ENCODE measurements around the gene GASK1A. TPM values are rescaled to one million over a fixed set of nuclear protein-coding genes. Genes with fewer than 3 reads are reported as not detected.

The GASK1A gene
- polyA plus RNA-seq, 4 donors, result 0.27 to 3.3 (median 1.4) TPM

DNA sequence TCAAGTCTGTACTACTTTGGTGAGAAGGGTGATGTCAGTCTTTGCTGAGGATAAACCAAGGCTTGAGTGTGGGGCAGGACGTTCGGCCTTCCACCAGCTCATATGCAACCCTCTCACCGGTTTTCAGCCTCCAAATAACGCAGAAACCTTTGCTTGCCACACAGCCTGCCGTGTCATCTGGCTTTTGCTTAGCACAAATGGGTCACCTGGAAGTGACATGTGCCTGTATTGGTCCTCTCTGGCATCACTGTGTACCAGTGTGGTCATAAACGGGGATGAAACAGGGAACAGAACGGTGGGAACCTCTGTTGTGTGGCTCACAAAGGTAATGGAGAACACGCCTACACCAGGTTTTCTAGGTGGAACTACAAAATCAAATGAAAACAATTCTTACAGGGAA is 119.7 kb downstream of the GASK1A start:
- no peak for DNase-seq
- Histone ChIP-seq H3K27ac (ENCODE audit: low read depth in 1 of 3, low read length in 2 of 3) (no peak overlapping the region), H3K36me3 (ENCODE audit: control insufficient read depth in 3 of 3, insufficient read depth in 2 of 3, low read depth in 1 of 3, low read length in 3 of 3) (peaks cover 0 to 8% (median 0%) of the 10 kb centered on the region in 3 donors), H3K4me3 (ENCODE audit: low read depth in 1 of 3, low read length in 3 of 3) (no peak overlapping the region), H3K27me3 (ENCODE audit: control insufficient read depth in 3 of 3, insufficient read depth in 3 of 3, low read length in 3 of 3) (no peaks in the 10 kb centered on the region), H3K4me1 (ENCODE audit: control insufficient read depth in 3 of 3, insufficient read depth in 2 of 3, low read depth in 1 of 3, low read length in 2 of 3) (no peaks in the 10 kb centered on the region), H3K9me3 (ENCODE audit: control insufficient read depth in 2 of 2, insufficient read depth in 1 of 2, low read depth in 1 of 2, low read length in 1 of 2) (no peaks in the 10 kb centered on the region)
- no peak for FAIRE-seq
- 91 to 95% (median 95%) methylated on average over 8 of the region's 8 CpGs for WGBS, 3 donors

DNA sequence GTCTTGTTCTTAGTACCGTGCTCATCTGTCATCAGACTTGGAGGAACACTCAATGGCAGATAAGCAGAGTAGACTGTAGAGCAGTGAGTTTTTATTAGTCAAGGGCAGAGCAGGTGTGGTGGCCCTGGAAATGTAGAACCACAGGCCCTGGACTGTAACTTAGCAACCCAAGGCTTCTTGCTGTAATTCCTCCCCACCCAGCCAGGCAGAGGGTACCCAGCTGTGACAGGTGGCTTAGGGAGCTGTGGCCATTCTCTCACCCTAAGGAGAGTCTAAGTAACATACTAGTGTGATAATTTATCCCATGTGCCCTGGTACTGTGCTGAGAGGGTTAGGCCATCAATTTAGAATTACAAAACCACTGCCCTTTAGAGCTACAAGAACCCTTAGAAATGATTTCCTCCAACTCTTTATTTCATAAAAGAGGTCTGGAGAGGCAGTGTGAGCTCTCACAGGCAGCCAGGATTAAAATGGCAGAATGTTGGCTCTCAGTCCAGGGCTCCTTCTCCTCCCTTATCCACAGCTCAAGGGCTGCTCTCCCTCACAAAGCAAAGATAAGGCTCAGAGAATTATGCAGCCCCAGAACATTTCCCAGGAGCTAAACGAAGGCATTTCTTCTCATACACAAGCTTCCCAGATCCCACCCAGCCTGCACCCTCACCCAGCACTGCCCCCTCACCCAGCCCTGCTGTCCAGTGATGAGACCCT is 123.8 kb downstream of the GASK1A start:
- DNase-seq (peak; percentile 9 to 13), FAIRE-seq (no peak)
- WGBS, 3 donors, result 39 to 72% (median 65%) methylated on average over 2 of the region's 2 CpGs

DNA sequence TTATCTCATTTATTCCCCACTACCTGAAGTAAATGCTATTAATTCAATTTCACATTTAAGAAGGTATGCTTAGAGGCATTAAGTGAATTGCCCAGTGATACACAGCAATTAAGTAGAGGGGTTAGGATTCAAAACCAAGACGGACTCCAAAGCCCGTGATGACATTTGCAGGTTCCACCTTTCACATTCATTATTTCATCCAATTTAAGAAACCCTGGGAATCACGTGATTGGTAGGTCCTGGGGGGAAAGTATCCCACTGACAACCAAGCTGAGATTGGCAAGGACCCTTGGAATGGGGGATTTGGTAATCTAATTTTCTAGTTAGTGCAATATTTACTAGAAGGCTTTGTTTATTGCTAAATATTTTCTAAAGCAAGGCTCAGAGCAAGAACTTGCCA is 124.9 kb downstream of the GASK1A start:
- FAIRE-seq (no peak), DNase-seq (no peak)
- Histone ChIP-seq H3K27ac (ENCODE audit: low read depth in 1 of 3, low read length in 2 of 3) (no peak overlapping the region), H3K4me3 (ENCODE audit: low read depth in 1 of 3, low read length in 3 of 3) (no peak overlapping the region), H3K9me3 (ENCODE audit: control insufficient read depth in 2 of 2, insufficient read depth in 1 of 2, low read depth in 1 of 2, low read length in 1 of 2) (no peaks in the 10 kb centered on the region), H3K27me3 (ENCODE audit: control insufficient read depth in 3 of 3, insufficient read depth in 3 of 3, low read length in 3 of 3) (peaks cover 0 to 2% (median 0%) of the 10 kb centered on the region in 3 donors), H3K4me1 (ENCODE audit: control insufficient read depth in 3 of 3, insufficient read depth in 2 of 3, low read depth in 1 of 3, low read length in 2 of 3) (peaks cover 0 to 7% (median 6%) of the 10 kb centered on the region in 3 donors), H3K36me3 (ENCODE audit: control insufficient read depth in 3 of 3, insufficient read depth in 2 of 3, low read depth in 1 of 3, low read length in 3 of 3) (peaks cover 0 to 5% (median 0%) of the 10 kb centered on the region in 3 donors)
- 78 to 90% (median 86%) methylated on average over 3 of the region's 3 CpGs for WGBS, 3 donors

More for the DNA sequence above, 123.8 kb downstream of the GASK1A start:
- Histone ChIP-seq H3K27me3 (ENCODE audit: control insufficient read depth in 3 of 3, insufficient read depth in 3 of 3, low read length in 3 of 3) (no peaks in the 10 kb centered on the region), H3K27ac (ENCODE audit: low read depth in 1 of 3, low read length in 2 of 3) (no peak overlapping the region), H3K4me1 (ENCODE audit: control insufficient read depth in 3 of 3, insufficient read depth in 2 of 3, low read depth in 1 of 3, low read length in 2 of 3) (peaks cover 0 to 7% (median 6%) of the 10 kb centered on the region in 3 donors), H3K4me3 (ENCODE audit: low read depth in 1 of 3, low read length in 3 of 3) (no peak overlapping the region), H3K36me3 (ENCODE audit: control insufficient read depth in 3 of 3, insufficient read depth in 2 of 3, low read depth in 1 of 3, low read length in 3 of 3) (peaks cover 0 to 5% (median 0%) of the 10 kb centered on the region in 3 donors), H3K9me3 (ENCODE audit: control insufficient read depth in 2 of 2, insufficient read depth in 1 of 2, low read depth in 1 of 2, low read length in 1 of 2) (no peaks in the 10 kb centered on the region)

DNA sequence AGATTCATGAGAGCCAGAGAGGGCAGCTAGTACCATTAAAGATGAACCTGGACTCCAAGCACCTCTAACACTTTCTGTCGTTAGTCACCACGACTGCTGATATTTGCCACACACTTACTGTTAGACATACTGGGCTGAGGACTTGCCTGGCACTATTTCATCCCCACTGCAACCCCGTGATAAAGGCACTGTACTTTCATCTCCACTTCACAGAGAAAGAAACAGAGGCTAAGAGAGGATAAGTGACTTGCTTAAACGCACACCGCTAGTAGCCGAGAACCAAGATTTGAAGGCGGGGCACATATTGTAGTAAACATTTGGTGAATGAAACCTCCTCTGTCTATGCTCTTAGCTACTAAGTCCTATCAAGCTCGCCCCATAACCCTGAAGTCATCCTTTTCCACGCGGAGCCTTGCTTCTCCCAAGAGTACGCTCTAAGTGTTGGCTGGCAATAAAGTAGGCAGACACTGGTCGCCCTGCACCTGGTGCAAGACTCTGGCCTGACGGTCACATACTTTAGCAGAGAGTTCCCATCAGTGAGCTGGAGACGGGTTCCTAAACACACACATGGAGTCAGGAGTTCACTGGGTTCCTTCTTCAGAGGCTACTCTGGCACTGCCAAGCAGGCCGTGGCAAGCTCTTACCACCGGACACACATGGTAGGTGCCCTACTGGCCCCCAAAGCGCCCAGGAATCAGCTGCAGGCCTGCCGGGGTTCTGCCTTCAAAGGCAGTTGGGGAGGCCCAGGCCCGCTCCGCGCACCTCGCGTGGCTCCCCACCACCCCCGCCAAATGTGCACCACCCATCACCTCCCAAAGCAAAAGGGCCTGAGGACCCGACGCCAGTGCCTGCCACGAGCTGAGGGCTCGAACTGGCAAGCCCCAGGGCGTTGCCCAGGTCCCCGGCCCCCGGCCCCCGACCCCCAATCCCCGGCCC is 125.8 kb downstream of the GASK1A start:
- Histone ChIP-seq H3K4me1 (ENCODE audit: control insufficient read depth in 3 of 3, insufficient read depth in 2 of 3, low read depth in 1 of 3, low read length in 2 of 3) (peaks cover 0 to 7% (median 6%) of the 10 kb centered on the region in 3 donors), H3K36me3 (ENCODE audit: control insufficient read depth in 3 of 3, insufficient read depth in 2 of 3, low read depth in 1 of 3, low read length in 3 of 3) (peaks cover 0 to 3% (median 0%) of the 10 kb centered on the region in 3 donors), H3K4me3 (ENCODE audit: low read depth in 1 of 3, low read length in 3 of 3) (peak overlapping the region; percentile 28 to 55 (median 51)), H3K27me3 (ENCODE audit: control insufficient read depth in 3 of 3, insufficient read depth in 3 of 3, low read length in 3 of 3) (peaks cover 0 to 3% (median 0%) of the 10 kb centered on the region in 3 donors), H3K27ac (ENCODE audit: low read depth in 1 of 3, low read length in 2 of 3) (no peak overlapping the region), H3K9me3 (ENCODE audit: control insufficient read depth in 2 of 2, insufficient read depth in 1 of 2, low read depth in 1 of 2, low read length in 1 of 2) (no peaks in the 10 kb centered on the region)
- peak in 1 of 2 donors; percentile 19 for DNase-seq
- FAIRE-seq, result no peak
- 45 to 51% (median 51%) methylated on average over 32 to 33 of the region's 33 CpGs for WGBS, 3 donors

DNA sequence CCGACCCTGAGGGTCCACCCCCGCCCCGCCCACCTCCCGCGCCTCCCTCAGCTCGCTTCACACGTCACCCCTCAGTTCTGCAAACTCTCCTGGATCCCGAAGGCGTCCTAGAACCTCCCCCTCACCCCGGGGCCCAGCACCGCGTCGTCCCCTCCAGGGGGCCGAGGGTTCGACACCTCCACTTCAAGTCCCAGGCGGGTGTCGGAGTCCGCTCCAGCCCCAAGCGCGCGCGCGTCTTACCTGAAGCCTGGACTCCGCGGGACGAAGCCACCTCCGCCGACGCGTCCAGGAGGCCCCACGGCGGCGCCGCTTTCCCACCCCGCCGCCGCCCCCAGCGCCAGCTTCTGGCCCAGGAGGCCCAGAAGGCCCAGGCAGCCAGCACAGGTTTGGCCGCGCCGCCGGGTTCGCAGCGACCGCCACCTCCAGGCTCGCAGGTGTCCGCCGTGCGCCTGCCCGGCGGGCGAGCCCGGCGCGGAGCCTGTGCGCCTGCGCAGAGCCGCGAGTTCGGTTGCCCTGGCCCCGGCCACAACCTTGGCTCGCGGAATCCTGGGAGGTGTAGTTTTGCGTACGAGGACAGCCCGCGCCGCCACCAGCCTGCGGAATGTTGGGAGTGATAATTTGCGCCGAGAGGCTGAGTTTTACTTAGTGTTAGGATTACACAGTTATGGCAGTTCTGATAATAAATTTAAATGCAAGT is 126.6 kb downstream of the GASK1A start, which contains the start of gene POMGNT2:
Gene POMGNT2, minus strand, starts transcription at position 484 of the 697 bp plus-strand sequence. CDS start 24,648 bp downstream, outside the sequence.
- Histone ChIP-seq H3K27me3 (ENCODE audit: control insufficient read depth in 3 of 3, insufficient read depth in 3 of 3, low read length in 3 of 3) (peaks cover 0 to 3% (median 0%) of the 10 kb centered on the region in 3 donors), H3K27ac (ENCODE audit: low read depth in 1 of 3, low read length in 2 of 3) (peak within 1 kb of the TSS in 1 of 3 donors; percentile 38), H3K4me1 (ENCODE audit: control insufficient read depth in 3 of 3, insufficient read depth in 2 of 3, low read depth in 1 of 3, low read length in 2 of 3) (peaks cover 0 to 7% (median 6%) of the 10 kb centered on the region in 3 donors), H3K4me3 (ENCODE audit: low read depth in 1 of 3, low read length in 3 of 3) (peak within 1 kb of the TSS; percentile 51 to 70 (median 55)), H3K9me3 (ENCODE audit: control insufficient read depth in 2 of 2, insufficient read depth in 1 of 2, low read depth in 1 of 2, low read length in 1 of 2) (no peaks in the 10 kb centered on the region), H3K36me3 (ENCODE audit: control insufficient read depth in 3 of 3, insufficient read depth in 2 of 3, low read depth in 1 of 3, low read length in 3 of 3) (peaks cover 0 to 3% (median 0%) of the 10 kb centered on the region in 3 donors)
- DNase-seq, result peak; percentile 89 to 95
- FAIRE-seq, result no peak
- WGBS, 3 donors, result 1% methylated on average over 61 to 71 of the region's 71 CpGs

DNA sequence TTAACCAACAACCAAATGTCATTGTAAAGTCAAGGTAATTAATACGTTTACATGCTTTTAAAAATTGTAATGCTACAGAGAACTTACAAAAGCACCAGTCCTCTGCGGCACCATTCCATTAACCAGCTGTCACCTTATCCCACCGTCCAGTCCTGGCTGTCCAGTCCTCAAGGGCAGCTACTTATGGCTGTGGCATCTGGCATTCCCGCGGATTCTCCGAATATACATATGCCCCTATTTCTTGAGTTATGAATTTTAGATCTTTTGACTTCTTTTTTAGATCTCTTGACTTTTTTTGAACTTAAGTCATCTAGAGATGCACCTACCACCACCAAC is 127.2 kb downstream of the GASK1A start:
- H3K4me1 ChIP-seq (ENCODE audit: control insufficient read depth in 3 of 3, insufficient read depth in 2 of 3, low read depth in 1 of 3, low read length in 2 of 3), result peaks cover 0 to 7% (median 6%) of the 10 kb centered on the region in 3 donors
- H3K4me3 ChIP-seq (ENCODE audit: low read depth in 1 of 3, low read length in 3 of 3), result peak overlapping the region in 1 of 3 donors; percentile 15
- no peak for DNase-seq
- H3K36me3 ChIP-seq (ENCODE audit: control insufficient read depth in 3 of 3, insufficient read depth in 2 of 3, low read depth in 1 of 3, low read length in 3 of 3), result no peaks in the 10 kb centered on the region
- H3K9me3 ChIP-seq (ENCODE audit: control insufficient read depth in 2 of 2, insufficient read depth in 1 of 2, low read depth in 1 of 2, low read length in 1 of 2), result no peaks in the 10 kb centered on the region
- FAIRE-seq, result no peak
- WGBS, 3 donors, result 9 to 17% (median 10%) methylated on average over 6 of the region's 6 CpGs
- H3K27me3 ChIP-seq (ENCODE audit: control insufficient read depth in 3 of 3, insufficient read depth in 3 of 3, low read length in 3 of 3), result peaks cover 0 to 3% (median 0%) of the 10 kb centered on the region in 3 donors
- no peak overlapping the region for H3K27ac ChIP-seq (ENCODE audit: low read depth in 1 of 3, low read length in 2 of 3)

Measured in small intestine (tissue), 7 donors.